ENCODE results near the gene DNAH7. TPM values are rescaled to one million over a fixed set of nuclear protein-coding genes. Genes with fewer than 3 reads are reported as not detected.

The DNAH7 gene
- total and polyA plus RNA-seq, 2 donors (not counting 1 experiment from before 2014, with no cell fraction given), result 0.01 to 0.05 TPM

- Histone ChIP-seq H3K9ac (ENCODE audit: low read length) (no peak overlapping the region), H4K20me1 (ENCODE audit: control insufficient read depth, insufficient read depth, low read length, poor library complexity, severe bottlenecking) (no peaks in the 10 kb centered on the region), H3K4me2 (replicated peaks; ENCODE audit: low read depth, low read length, poor library complexity, severe bottlenecking) (no peak overlapping the region), H3K79me2 (ENCODE audit: control insufficient read depth, insufficient read depth, low read length) (peaks cover 17% of the 10 kb centered on the region), H3K4me3 (ENCODE audit: control extremely low read depth in 1 of 5, extremely low read depth in 1 of 5, insufficient read depth in 1 of 5, low read depth in 2 of 5, low read length in 4 of 5) (no peak overlapping the region), H3K4me1 (ENCODE audit: control insufficient read depth in 2 of 2, insufficient read depth in 2 of 2, low read length in 2 of 2) (peaks cover 6 to 10% of the 10 kb centered on the region in 2 donors), H3K27ac (ENCODE audit: low read length in 2 of 2) (no peak overlapping the region), H3K27me3 (replicated peaks in 1 of 4; ENCODE audit: control extremely low read depth in 1 of 4, control insufficient read depth in 3 of 4, insufficient read depth in 4 of 4, low read length in 3 of 4) (no peaks in the 10 kb centered on the region), H2AFZ (ENCODE audit: insufficient read depth, low read depth, low read length, poor library complexity, severe bottlenecking) (no peak overlapping the region), H3K36me3 (replicated peaks in 1 of 2; ENCODE audit: control extremely low read depth in 1 of 2, control insufficient read depth in 1 of 2, extremely low read depth in 1 of 2, insufficient read depth in 2 of 2, low read length in 1 of 2) (no peaks in the 10 kb centered on the region), H3K9me3 (ENCODE audit: control extremely low read depth in 1 of 3, control insufficient read depth in 2 of 3, insufficient read depth in 1 of 3, low read length in 2 of 3) (no peaks in the 10 kb centered on the region)
- Mint-ChIP-seq H3K27ac (no peak overlapping the region), H3K4me1 (peaks cover 9% of the 10 kb centered on the region), H3K4me3 (no peak overlapping the region), H3K9me3 (ENCODE audit: insufficient read depth) (no peaks in the 10 kb centered on the region), H3K27me3 (no peaks in the 10 kb centered on the region)
- ChIA-PET CTCF (interaction anchor here (0.6 to 9.8 kb wide), 5 partner anchors 8 to 261 kb away, joined by 3 to 199 read pairs (median 3); no protein-coding TSS in a partner anchor), POLR2A (no interaction called here)
- intact Hi-C loops (cut with micrococcal nuclease), result loop anchor here (5.0 kb wide), 2 partner anchors 148 to 223 kb away; no protein-coding TSS in a partner anchor
- TF ChIP-seq EZH2 (IDR thresholded peaks at IDR 0.05; ENCODE audit: borderline replicate concordance, insufficient read depth, low read depth, low read length, poor library complexity, severe bottlenecking) (no peak), CTCF (IDR thresholded peaks at IDR 0.05) (no peak)
- DNase-seq (no peak), ATAC-seq (ENCODE audit: low read depth) (no peak)
Observed at GRCh38 chr2:196074631-196075030, 6.0 kb upstream of the DNAH7 start.

- H3K9ac ChIP-seq (ENCODE audit: low read length), result no peak overlapping the region
- no peak overlapping the region for H3K4me3 ChIP-seq (ENCODE audit: control extremely low read depth in 1 of 5, extremely low read depth in 1 of 5, insufficient read depth in 1 of 5, low read depth in 2 of 5, low read length in 4 of 5)
- Mint-ChIP-seq H3K9me3 (ENCODE audit: insufficient read depth) (no peaks in the 10 kb centered on the region), H3K27ac (no peak overlapping the region), H3K4me3 (no peak overlapping the region), H3K4me1 (peaks cover 9% of the 10 kb centered on the region), H3K27me3 (no peaks in the 10 kb centered on the region)
- no peak overlapping the region for H2AFZ ChIP-seq (ENCODE audit: insufficient read depth, low read depth, low read length, poor library complexity, severe bottlenecking)
- ATAC-seq (ENCODE audit: low read depth), result no peak
- no peak for TF ChIP-seq CTCF (IDR thresholded peaks at IDR 0.05)
- H3K27me3 ChIP-seq (replicated peaks in 1 of 4; ENCODE audit: control extremely low read depth in 1 of 4, control insufficient read depth in 3 of 4, insufficient read depth in 4 of 4, low read length in 3 of 4), result no peaks in the 10 kb centered on the region
- intact Hi-C loops (cut with micrococcal nuclease), result no loop called here
- H3K79me2 ChIP-seq (ENCODE audit: control insufficient read depth, insufficient read depth, low read length), result peaks cover 10% of the 10 kb centered on the region
- WGBS (ENCODE audit: insufficient coverage), result 92% methylated on average over 2 of the region's 2 CpGs
- no peak for DNase-seq
- no peak overlapping the region for H3K27ac ChIP-seq (ENCODE audit: low read length in 2 of 2)
- no peaks in the 10 kb centered on the region for H4K20me1 ChIP-seq (ENCODE audit: control insufficient read depth, insufficient read depth, low read length, poor library complexity, severe bottlenecking)
- peaks cover 8 to 10% of the 10 kb centered on the region in 2 donors for H3K4me1 ChIP-seq (ENCODE audit: control insufficient read depth in 2 of 2, insufficient read depth in 2 of 2, low read length in 2 of 2)
- CTCF ChIA-PET, result interaction anchor here (1.1 to 9.8 kb wide), 2 partner anchors 8 to 262 kb away, joined by 4 to 199 read pairs; no protein-coding TSS in a partner anchor
- no peak overlapping the region for H3K4me2 ChIP-seq (replicated peaks; ENCODE audit: low read depth, low read length, poor library complexity, severe bottlenecking)
- no peaks in the 10 kb centered on the region for H3K36me3 ChIP-seq (replicated peaks in 1 of 2; ENCODE audit: control extremely low read depth in 1 of 2, control insufficient read depth in 1 of 2, extremely low read depth in 1 of 2, insufficient read depth in 2 of 2, low read length in 1 of 2)
- no peaks in the 10 kb centered on the region for H3K9me3 ChIP-seq (ENCODE audit: control extremely low read depth in 1 of 3, control insufficient read depth in 2 of 3, insufficient read depth in 1 of 3, low read length in 2 of 3)
- POLR2A ChIA-PET, result no interaction called here
Observed at GRCh38 chr2:196073521-196073920, 4.9 kb upstream of the DNAH7 start.
